ENCODE results near the gene TRIM17.

TRIM17 gene

DNA sequence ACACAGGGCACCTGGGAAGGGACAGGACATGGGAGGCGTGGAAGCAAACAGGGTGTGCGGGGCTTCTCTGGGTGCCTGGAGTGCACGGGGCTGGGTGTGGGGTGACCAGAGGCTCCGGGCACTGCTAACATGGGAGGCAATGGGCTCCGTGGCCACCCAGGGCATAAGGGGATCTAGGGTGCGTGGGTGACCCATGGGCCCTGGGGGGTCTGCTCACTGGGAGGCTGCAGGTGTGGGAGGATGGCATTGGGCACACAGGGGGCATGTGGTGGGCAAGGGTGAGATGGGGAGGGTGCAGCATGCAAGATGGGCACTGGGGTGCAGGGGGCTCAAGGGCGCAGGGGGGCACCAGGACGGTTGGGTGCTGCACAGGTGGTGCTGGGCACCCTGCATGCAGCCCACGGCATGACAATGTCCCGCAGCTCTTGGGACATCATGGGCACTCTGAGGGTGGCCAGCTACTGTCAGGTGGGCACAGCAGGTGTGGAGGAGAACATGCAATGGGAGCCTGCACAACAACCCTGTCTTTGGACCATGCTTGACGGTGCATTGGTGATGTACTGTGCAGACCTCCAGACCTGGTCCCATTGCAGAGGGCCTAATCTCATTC is 25.1 kb downstream of the TRIM17 start:
- no peak for DNase-seq (ENCODE audit: low read depth in 1 of 2, low spot score in 1 of 2)
- in situ Hi-C loops (cut with HindIII; ENCODE audit: low pct_unique_long_range_greater_than_20kb, low sequenced_read_pairs), result no loop called here
- TF ChIP-seq JUND (IDR thresholded peaks at IDR 0.05; ENCODE audit: low read depth), result no peak

DNA sequence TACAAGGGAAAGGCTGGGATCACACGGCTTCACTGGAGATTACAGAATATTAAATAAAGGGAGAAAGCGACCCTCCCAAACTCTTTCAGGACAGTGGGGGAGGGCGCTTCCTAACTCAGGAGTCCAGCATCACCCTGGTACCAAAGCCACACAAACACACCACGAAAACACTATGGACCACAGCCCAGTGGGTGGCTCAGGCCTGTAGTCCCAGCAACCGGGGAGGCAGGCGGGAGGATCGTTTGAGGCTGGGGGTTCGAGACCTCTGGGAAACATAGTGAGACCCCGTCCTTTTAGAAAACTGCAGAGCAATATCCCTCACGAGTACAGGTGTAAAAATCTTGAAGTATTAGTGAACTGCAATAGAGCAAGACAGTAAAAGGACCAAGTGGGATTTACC is 26.0 kb downstream of the TRIM17 start:
- in situ Hi-C loops (cut with HindIII; ENCODE audit: low pct_unique_long_range_greater_than_20kb, low sequenced_read_pairs), result no loop called here
- DNase-seq (ENCODE audit: low read depth in 1 of 2, low spot score in 1 of 2), result no peak
- TF ChIP-seq JUND (IDR thresholded peaks at IDR 0.05; ENCODE audit: low read depth), result no peak

DNA sequence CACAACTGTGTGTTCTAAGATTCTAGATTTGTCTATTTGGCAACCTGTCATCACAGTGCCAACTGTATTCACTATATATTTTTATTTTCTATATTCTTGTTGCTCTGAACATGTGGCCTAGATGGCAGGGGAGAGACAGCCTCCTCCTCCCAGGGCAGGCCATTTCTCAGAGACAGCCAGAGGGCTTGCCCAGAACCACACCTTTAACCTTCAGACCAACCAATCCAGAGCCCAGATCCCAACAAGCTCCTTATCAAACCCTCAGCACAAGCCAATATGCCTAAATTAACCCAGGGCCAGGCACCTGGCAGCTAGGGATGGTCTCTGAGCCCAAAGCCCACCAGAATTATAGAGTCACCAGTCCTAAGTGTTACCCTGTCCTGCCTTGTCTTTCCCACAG is 29.3 kb downstream of the TRIM17 start:
- no peak for TF ChIP-seq JUND (IDR thresholded peaks at IDR 0.05; ENCODE audit: low read depth)
- DNase-seq (ENCODE audit: low read depth in 1 of 2, low spot score in 1 of 2), result no peak
- in situ Hi-C loops (cut with HindIII; ENCODE audit: low pct_unique_long_range_greater_than_20kb, low sequenced_read_pairs), result no loop called here

DNA sequence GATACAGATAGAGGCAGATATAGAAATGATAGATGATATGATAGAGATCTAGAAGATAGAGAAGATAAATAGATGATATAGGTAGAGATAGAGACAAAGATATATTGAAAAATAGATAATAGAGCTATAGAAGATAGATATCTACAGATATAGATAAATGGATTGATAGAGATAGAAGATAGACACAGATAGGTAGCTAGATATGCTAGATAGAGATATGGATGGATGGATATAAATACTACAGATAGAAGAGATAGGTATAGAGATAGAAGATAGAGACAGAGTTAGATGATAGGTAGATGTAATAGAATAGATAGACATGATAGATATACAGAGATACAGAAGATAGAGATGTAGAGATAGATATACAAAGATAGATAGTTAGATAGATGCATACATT is 31.4 kb downstream of the TRIM17 start:
- DNase-seq (ENCODE audit: low read depth in 1 of 2, low spot score in 1 of 2), result no peak
- in situ Hi-C loops (cut with HindIII; ENCODE audit: low pct_unique_long_range_greater_than_20kb, low sequenced_read_pairs), result no loop called here
- TF ChIP-seq JUND (IDR thresholded peaks at IDR 0.05; ENCODE audit: low read depth), result no peak

DNA sequence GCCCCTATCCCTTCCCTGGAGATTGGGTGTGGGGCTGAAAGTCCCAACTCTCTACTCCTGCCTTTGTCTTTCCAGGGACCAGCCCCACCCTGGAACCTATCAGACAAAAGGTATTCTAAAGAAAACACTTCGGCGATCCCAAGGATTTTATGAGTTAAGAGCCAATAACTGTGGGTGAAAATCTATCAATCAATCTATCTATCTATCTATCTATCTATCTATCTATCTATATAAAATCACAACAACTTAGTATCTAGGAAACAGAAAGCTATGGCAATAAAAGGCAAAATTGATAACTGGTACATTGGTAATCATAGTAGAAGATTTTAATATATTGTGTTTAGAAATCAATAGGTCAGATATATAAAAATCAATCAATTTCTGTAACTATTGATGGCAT is 32.9 kb downstream of the TRIM17 start:
- in situ Hi-C loops (cut with HindIII; ENCODE audit: low pct_unique_long_range_greater_than_20kb, low sequenced_read_pairs), result no loop called here
- TF ChIP-seq JUND (IDR thresholded peaks at IDR 0.05; ENCODE audit: low read depth), result no peak
- DNase-seq (ENCODE audit: low read depth in 1 of 2, low spot score in 1 of 2), result no peak

DNA sequence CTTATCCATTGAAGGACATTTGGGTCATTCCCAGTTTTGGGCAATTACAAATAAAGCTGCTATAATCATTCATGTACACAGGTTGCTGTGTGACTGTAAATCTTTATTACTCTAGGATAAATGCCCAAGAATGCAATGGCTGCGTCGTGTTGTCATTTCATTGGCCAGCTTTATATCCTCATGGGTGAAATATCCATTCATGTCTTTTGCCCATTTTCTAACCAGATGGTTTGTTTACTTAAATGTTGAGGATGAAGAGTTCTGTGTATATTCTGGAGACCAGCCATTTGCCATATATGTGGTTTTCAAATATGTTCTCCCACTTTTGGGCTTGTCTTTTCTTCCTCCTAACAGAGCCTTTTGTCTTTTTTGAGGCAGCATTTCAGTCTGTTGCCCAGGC is 35.3 kb downstream of the TRIM17 start:
- no peak for TF ChIP-seq JUND (IDR thresholded peaks at IDR 0.05; ENCODE audit: low read depth)
- no peak for DNase-seq (ENCODE audit: low read depth in 1 of 2, low spot score in 1 of 2)
- in situ Hi-C loops (cut with HindIII; ENCODE audit: low pct_unique_long_range_greater_than_20kb, low sequenced_read_pairs), result no loop called here

DNA sequence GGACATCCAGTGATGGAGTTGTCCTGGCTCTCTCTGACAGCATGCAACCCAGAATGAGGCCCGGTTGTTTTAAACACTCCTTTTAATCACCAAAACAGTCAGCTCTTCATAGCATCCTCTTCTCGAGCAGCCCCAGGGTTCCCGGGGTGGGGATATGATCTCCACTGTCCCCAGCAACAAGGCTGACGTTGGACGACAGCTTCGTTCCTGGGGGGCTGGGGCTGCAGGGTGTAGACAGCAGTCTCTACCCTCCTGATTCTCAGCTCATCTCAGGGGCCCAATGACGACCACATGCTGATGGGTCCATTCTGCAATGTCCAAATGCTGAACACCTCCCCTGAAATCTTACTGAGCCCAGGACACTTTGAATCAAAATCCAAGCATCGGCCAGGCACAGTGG is 37.0 kb downstream of the TRIM17 start:
- no peak for TF ChIP-seq JUND (IDR thresholded peaks at IDR 0.05; ENCODE audit: low read depth)
- in situ Hi-C loops (cut with HindIII; ENCODE audit: low pct_unique_long_range_greater_than_20kb, low sequenced_read_pairs), result no loop called here

DNA sequence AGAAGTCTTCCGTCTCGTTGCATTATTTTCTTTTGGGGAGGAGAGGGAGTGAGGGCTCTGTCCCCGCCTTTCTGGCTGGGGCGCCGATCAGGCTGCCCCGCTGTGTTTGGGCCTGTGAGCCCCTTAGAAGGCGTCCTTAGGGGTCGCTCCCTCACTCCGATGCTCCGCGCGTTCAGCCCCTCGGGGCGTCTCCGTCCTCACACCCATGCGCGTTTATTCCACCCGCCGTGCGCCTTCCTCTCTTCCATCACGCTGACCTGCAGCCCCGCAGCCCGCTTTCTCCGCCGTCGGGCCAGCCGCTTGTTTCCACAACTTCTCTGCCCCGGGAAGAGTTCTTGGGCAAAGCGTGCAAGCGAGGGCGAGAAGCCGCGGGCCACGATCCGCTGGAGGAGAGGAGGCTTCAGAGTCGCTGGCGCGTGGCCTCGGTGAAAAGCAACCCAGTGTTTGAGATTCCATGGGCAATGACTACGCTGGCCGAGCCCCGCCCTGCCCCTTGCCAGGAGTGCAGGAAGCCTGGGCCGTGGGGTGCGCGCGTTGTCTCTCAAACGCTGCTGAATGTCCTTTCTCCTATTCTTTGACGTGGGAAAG is 37.7 kb downstream of the TRIM17 start:
- no peak for TF ChIP-seq JUND (IDR thresholded peaks at IDR 0.05; ENCODE audit: low read depth)
- peak in 1 of 2 experiments; percentile 48 for DNase-seq (ENCODE audit: low read depth in 1 of 2, low spot score in 1 of 2)
- in situ Hi-C loops (cut with HindIII; ENCODE audit: low pct_unique_long_range_greater_than_20kb, low sequenced_read_pairs), result no loop called here

More for the DNA sequence above, 37.0 kb downstream of the TRIM17 start:
- no peak for DNase-seq (ENCODE audit: low read depth in 1 of 2, low spot score in 1 of 2)

DNA sequence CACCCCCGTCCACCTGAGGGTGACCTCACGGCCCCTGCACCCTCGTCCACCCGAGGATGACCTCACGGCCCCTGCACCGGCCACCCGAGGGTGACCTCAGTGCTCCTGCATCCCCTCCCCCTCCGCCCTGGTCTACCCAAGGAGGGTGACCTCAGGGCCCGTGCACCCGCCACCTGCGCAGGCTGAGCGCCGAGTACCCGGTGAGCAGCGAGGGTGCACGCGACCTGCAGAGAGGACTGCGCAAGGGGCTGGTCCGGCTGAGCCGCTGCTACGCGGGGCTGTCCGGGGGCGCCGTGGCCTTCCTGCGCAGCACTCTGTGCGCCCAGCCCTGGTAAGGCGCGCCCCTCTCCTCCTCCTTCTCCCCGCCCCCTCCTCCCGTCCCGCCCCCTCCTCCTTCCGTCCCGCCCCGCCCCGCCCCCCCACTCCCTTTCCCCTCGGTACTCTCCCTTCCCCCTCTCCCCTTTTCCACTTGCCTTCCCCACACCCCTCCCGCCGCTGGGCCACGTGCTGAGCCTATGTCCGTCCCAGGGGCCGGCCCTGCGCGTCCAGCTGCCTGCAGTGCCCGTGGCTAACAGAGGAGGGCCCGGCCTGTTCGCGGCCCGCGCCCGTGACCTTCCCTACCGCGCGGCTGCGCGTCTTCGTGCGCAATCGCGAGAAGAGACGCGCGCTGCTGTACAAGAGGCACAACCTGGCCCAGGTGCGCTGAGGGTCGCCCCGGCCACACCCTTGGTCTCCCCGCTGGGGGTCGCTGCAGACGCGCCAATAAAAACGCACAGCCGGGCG is 38.4 kb downstream of the TRIM17 start:
- TF ChIP-seq JUND (IDR thresholded peaks at IDR 0.05; ENCODE audit: low read depth), result no peak
- in situ Hi-C loops (cut with HindIII; ENCODE audit: low pct_unique_long_range_greater_than_20kb, low sequenced_read_pairs), result no loop called here

DNA sequence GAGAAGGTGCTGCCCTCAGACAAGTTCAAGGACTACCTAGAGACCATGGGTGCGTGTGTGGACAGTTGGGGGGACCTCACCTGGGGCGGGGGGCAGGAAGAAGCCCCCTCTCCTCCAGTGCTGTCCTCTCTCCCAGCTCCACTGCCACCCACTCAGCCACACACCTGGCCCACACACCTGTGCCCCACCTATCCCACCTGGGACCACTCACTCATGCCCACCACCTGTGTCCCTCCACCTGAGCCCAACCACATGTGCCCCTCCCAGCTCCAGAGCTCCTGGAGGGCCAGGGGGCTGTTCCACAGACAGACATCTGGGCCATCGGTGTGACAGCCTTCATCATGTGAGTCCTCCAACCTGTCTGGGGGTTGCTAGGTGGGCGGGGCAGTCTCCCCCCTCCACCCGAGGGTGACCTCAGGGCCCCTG is 39.0 kb downstream of the TRIM17 start:
- no peak for TF ChIP-seq JUND (IDR thresholded peaks at IDR 0.05; ENCODE audit: low read depth)
- DNase-seq (ENCODE audit: low read depth in 1 of 2, low spot score in 1 of 2), result no peak
- in situ Hi-C loops (cut with HindIII; ENCODE audit: low pct_unique_long_range_greater_than_20kb, low sequenced_read_pairs), result no loop called here

More for the DNA sequence above, 38.4 kb downstream of the TRIM17 start:
- peak; percentile 91 to 97 for DNase-seq (ENCODE audit: low read depth in 1 of 2, low spot score in 1 of 2)

DNA sequence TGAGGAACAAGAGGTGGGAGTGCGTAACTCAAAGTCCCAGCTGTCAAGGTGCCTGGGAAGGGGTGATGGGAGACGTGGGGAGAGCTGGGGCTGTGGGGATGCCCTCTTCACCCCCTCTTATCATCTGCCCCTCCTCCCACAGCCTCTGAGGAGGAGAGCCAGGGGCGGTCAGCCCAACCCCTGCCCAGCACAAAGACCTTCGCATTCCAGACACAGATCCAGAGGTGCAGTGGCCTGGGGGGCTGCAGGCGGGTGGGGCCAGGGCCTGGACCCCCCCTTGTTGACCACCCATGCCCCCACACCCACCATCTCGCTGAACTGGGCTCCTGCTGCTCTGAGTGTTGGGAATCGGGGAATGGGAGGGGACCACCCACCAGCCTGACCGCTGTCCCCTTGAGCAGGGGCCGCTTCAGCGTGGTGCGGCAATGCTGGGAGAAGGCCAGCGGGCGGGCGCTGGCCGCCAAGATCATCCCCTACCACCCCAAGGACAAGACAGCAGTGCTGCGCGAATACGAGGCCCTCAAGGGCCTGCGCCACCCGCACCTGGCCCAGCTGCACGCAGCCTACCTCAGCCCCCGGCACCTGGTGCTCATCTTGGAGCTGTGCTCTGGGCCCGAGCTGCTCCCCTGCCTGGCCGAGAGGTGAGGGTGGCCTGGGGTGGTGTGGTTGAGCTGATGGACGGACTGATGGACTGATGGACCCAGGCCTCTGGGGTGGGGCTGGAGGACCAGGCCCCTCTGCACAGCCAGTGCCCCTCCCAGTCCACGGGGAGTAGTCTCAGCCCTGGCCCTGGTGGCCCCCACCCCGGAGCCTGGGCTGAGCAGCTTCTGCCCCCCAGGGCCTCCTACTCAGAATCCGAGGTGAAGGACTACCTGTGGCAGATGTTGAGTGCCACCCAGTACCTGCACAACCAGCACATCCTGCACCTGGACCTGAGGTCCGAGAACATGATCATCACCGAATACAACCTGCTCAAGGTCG is 39.7 kb downstream of the TRIM17 start:
- DNase-seq (ENCODE audit: low read depth in 1 of 2, low spot score in 1 of 2), result no peak
- TF ChIP-seq JUND (IDR thresholded peaks at IDR 0.05; ENCODE audit: low read depth), result no peak
- in situ Hi-C loops (cut with HindIII; ENCODE audit: low pct_unique_long_range_greater_than_20kb, low sequenced_read_pairs), result no loop called here

DNA sequence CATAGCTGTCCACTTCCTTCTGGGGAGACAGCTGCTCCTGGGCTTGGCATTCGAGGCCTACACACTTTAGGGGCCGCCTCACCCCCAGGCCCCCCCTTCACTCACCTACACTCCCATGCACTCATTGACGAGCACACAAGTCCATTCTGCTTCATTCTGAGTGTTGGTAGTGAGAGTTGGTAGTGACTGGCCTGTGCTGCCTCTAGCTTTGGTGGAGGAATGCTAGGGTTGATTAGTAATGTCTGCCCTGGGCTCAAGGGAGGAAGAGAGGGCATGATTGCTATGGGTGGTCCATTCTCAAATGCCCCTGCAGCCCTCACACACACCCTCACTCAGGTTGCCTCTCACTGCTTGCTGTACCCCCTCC is 40.4 kb downstream of the TRIM17 start:
- peak in 1 of 2 experiments; percentile 41 for DNase-seq (ENCODE audit: low read depth in 1 of 2, low spot score in 1 of 2)
- in situ Hi-C loops (cut with HindIII; ENCODE audit: low pct_unique_long_range_greater_than_20kb, low sequenced_read_pairs), result no loop called here
- no peak for TF ChIP-seq JUND (IDR thresholded peaks at IDR 0.05; ENCODE audit: low read depth)

Measured in T47D (cell line).